ENCODE data around the gene ARL6IP6. TPM values are rescaled to one million over a fixed set of nuclear protein-coding genes. Genes with fewer than 3 reads are reported as not detected.

ARL6IP6 gene
- total and polyA plus RNA-seq, 10 of the 15 experiments (the other 5 are each of a cell fraction or from before 2014, with no cell fraction given) = 15.8 to 87.3 (median 28.4) TPM

DNA sequence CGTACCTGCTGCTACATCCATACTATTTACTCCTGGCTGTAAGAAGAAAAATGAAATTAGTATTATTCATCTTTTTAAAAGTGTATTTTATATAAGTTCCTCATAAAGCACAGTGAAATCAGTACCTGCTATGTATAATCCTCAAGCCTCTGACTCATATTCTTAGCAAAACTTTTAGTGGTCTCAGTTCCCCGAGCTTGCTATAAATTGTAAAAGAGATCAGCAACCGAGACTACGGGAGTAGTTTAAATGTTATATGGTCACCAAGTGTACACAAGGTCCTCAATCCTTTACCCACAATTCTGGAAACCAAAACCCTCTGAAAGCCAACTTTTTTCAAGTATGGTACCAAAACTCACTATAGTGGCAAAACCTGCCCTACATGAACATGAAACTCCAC is 25.4 kb upstream of the ARL6IP6 start (continued):
- TF ChIP-seq ZNF217 (IDR thresholded peaks at IDR 0.05) (peak; percentile 81; the same call in 1 of the 2 replicates), NFIC (IDR thresholded peaks at IDR 0.05; ENCODE audit: low read depth, low read length) (peak; percentile 81), E2F8 (IDR thresholded peaks at IDR 0.05; ENCODE audit: low read depth, partially characterized antibody) (no peak), POU2F2 (IDR thresholded peaks at IDR 0.05; ENCODE audit: borderline replicate concordance, low read depth, low read length) (no peak), TCF3 (IDR thresholded peaks at IDR 0.05; ENCODE audit: borderline replicate concordance, insufficient read depth, low read depth, low read length) (no peak), ZBTB33 (IDR thresholded peaks at IDR 0.05) (no peak), USF1 (IDR thresholded peaks at IDR 0.05; ENCODE audit: borderline replicate concordance, extremely low read length, insufficient read depth, low read depth, low read length) (no peak), CBFB (IDR thresholded peaks at IDR 0.05; ENCODE audit: low read depth) (no peak), POLR2AphosphoS2 (IDR thresholded peaks at IDR 0.05; ENCODE audit: low read depth, low read length) (no peak), NR2C2 (IDR thresholded peaks at IDR 0.05; ENCODE audit: borderline replicate concordance, control insufficient read depth, insufficient read length, low read depth) (no peak), KDM1A (IDR thresholded peaks at IDR 0.05; ENCODE audit: borderline replicate concordance) (no peak), RELA (IDR thresholded peaks at IDR 0.05; ENCODE audit: borderline replicate concordance, partially characterized antibody) (no peak), CEBPB (IDR thresholded peaks at IDR 0.05; ENCODE audit: borderline replicate concordance in 1 of 2, low read depth in 2 of 2, low read length in 2 of 2) (no peak), WRNIP1 (IDR thresholded peaks at IDR 0.05; ENCODE audit: borderline replicate concordance, low read depth, low read length) (no peak), MEF2A (IDR thresholded peaks at IDR 0.05; ENCODE audit: insufficient read depth, low read depth, low read length) (0 out of 2 replicates have a peak, but pooled peaks have one; percentile 26), IRF4 (IDR thresholded peaks at IDR 0.05; ENCODE audit: low read depth, low read length) (peak; percentile 52; the same call in 1 of the 2 replicates), CREB1 (IDR thresholded peaks at IDR 0.05; ENCODE audit: low read depth) (no peak)
- TF ChIP-seq, protein P1, sequence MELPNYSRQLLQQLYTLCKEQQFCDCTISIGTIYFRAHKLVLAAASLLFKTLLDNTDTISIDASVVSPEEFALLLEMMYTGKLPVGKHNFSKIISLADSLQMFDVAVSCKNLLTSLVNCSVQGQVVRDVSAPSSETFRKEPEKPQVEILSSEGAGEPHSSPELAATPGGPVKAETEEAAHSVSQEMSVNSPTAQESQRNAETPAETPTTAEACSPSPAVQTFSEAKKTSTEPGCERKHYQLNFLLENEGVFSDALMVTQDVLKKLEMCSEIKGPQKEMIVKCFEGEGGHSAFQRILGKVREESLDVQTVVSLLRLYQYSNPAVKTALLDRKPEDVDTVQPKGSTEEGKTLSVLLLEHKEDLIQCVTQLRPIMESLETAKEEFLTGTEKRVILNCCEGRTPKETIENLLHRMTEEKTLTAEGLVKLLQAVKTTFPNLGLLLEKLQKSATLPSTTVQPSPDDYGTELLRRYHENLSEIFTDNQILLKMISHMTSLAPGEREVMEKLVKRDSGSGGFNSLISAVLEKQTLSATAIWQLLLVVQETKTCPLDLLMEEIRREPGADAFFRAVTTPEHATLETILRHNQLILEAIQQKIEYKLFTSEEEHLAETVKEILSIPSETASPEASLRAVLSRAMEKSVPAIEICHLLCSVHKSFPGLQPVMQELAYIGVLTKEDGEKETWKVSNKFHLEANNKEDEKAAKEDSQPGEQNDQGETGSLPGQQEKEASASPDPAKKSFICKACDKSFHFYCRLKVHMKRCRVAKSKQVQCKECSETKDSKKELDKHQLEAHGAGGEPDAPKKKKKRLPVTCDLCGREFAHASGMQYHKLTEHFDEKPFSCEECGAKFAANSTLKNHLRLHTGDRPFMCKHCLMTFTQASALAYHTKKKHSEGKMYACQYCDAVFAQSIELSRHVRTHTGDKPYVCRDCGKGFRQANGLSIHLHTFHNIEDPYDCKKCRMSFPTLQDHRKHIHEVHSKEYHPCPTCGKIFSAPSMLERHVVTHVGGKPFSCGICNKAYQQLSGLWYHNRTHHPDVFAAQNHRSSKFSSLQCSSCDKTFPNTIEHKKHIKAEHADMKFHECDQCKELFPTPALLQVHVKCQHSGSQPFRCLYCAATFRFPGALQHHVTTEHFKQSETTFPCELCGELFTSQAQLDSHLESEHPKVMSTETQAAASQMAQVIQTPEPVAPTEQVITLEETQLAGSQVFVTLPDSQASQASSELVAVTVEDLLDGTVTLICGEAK (IDR thresholded peaks at IDR 0.05; ENCODE audit: borderline replicate concordance) = no peak
- TF ChIP-seq, protein P2, sequence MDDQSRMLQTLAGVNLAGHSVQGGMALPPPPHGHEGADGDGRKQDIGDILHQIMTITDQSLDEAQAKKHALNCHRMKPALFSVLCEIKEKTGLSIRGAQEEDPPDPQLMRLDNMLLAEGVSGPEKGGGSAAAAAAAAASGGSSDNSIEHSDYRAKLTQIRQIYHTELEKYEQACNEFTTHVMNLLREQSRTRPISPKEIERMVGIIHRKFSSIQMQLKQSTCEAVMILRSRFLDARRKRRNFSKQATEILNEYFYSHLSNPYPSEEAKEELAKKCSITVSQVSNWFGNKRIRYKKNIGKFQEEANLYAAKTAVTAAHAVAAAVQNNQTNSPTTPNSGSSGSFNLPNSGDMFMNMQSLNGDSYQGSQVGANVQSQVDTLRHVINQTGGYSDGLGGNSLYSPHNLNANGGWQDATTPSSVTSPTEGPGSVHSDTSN (IDR thresholded peaks at IDR 0.05; ENCODE audit: insufficient replicate concordance, low read depth, low read length) = no peak
